Keratinocyte (primary cell): ENCODE results near the gene MUC3A. TPM values are rescaled to one million over a fixed set of nuclear protein-coding genes. Genes with fewer than 3 reads are reported as not detected.

ENCODE experiments used
- DNase-seq: peaks from one replicate; pipeline ENCODE4 v3.0.0-alpha.2; 2011; ENCODE audit warnings: low read depth, missing footprints, low spot score
- FAIRE-seq: peaks from 2 replicates; lab custom pipeline; 2011; peaks lifted over from hg19 to GRCh38; lab: Jason Lieb, UNC
- H2AFZ ChIP-seq: 2 replicates; pipeline ENCODE4 v1.6.0; 2012; ENCODE audit warnings: low read length, control low read depth, inconsistent platforms; ENCODE audit not compliant: control insufficient read depth
- H3K27ac ChIP-seq: 2 replicates; pipeline ENCODE4 v1.5.1; 2011; ENCODE audit warnings: low read length; ENCODE audit not compliant: control insufficient read depth, insufficient read depth
- H3K27me3 ChIP-seq: 3 replicates; pipeline ENCODE4 v1.6.0; 2011; ENCODE audit warnings: low read length; ENCODE audit not compliant: control insufficient read depth, insufficient read depth; ENCODE audit errors: extremely low read depth
- H3K36me3 ChIP-seq, 2 experiments: 2 replicates in 1 of 2; 3 replicates in 1 of 2; pipeline ENCODE4 v1.5.1; 2011; ENCODE audit warnings: low read length in 2 of 2, mild to moderate bottlenecking in 1 of 2; ENCODE audit not compliant: control insufficient read depth in 2 of 2, insufficient read depth in 2 of 2; ENCODE audit errors: extremely low read depth in 1 of 2
- H3K4me1 ChIP-seq: 3 replicates; pipeline ENCODE4 v1.5.1; 2011; ENCODE audit warnings: low read length; ENCODE audit not compliant: control insufficient read depth, insufficient read depth; ENCODE audit errors: extremely low read depth
- H3K4me2 ChIP-seq: 3 replicates; pipeline ENCODE4 v1.6.0; 2011; ENCODE audit warnings: low read depth, low read length; ENCODE audit not compliant: control insufficient read depth, insufficient read depth; ENCODE audit errors: extremely low read depth
- H3K4me3 ChIP-seq, 3 experiments: fragments of 200-600 bp in 1 of 3; sonication (generic) in 1 of 3; 2 replicates in 2 of 3; 3 replicates in 1 of 3; pipeline ENCODE4 v1.5.1; 2011 to 2016; ENCODE audit warnings: low read length in 3 of 3, mild to moderate bottlenecking in 3 of 3, control low read depth in 2 of 3, inconsistent platforms in 1 of 3, low read depth in 1 of 3, mixed read lengths in 1 of 3, mixed run types in 1 of 3, moderate library complexity in 1 of 3; ENCODE audit not compliant: control insufficient read depth in 2 of 3, insufficient read depth in 2 of 3; ENCODE audit errors: extremely low read depth in 1 of 3
- H3K79me2 ChIP-seq: 2 replicates; pipeline ENCODE4 v1.6.0; 2012; ENCODE audit warnings: low read length; ENCODE audit not compliant: control insufficient read depth, insufficient read depth
- H3K9ac ChIP-seq: 3 replicates; pipeline ENCODE4 v1.6.0; 2011; ENCODE audit warnings: low read length; ENCODE audit not compliant: control insufficient read depth, insufficient read depth; ENCODE audit errors: extremely low read depth
- H3K9me1 ChIP-seq: 3 replicates; pipeline ENCODE4 v1.6.0; 2011; ENCODE audit warnings: low read length; ENCODE audit not compliant: control insufficient read depth, insufficient read depth; ENCODE audit errors: extremely low read depth
- H3K9me3 ChIP-seq: 2 replicates; pipeline ENCODE4 v1.5.1; 2012; ENCODE audit warnings: low read depth, low read length; ENCODE audit not compliant: control insufficient read depth
- H4K20me1 ChIP-seq: 3 replicates; pipeline ENCODE4 v1.6.0; 2011; ENCODE audit warnings: low read length; ENCODE audit not compliant: control insufficient read depth, insufficient read depth; ENCODE audit errors: extremely low read depth
- EZH2 ChIP-seq: IDR thresholded peaks from one replicate; pipeline ENCODE4 v1.6.1; 2012; ENCODE audit warnings: inconsistent platforms, mild to moderate bottlenecking, low read length, moderate library complexity
- dilution Hi-C: fragments of 300-500 bp; cut with MboI; formaldehyde crosslinking; loops from one replicate; pipeline ENCODE4 v1.7.0; 2020; ENCODE audit warnings: low sequenced_read_pairs; ENCODE audit not compliant: extremely low pct_ligation_motif_present
- polyA plus RNA-seq, 5 experiments: library from polyadenylated mRNA; depleted of rRNA in 3 of 5; stranded (reverse) in 3 of 5; stranded (forward) in 1 of 5; unstranded in 1 of 5; fragments of >200 nt; gene quantifications; 1 replicate in 1 of 5; 2 replicates in 3 of 5; 3 replicates in 1 of 5; pipeline versions ENCODE4 v1.2.1 to v1.2.3, GENCODE V29; 2011 to 2012; ENCODE audit warnings: missing spikeins in 2 of 5, low read depth in 1 of 5, low replicate concordance in 1 of 5
- TF ChIP-seq, protein P1 (sequence below), 3 experiments: IDR thresholded peaks in 1 of 3; conservative IDR thresholded peaks in 1 of 3; optimal IDR thresholded peaks in 1 of 3; 2 replicates in 2 of 3; 3 replicates in 1 of 3; pipeline versions ENCODE3 to v1.5.1; 2011; ENCODE audit warnings: low read length in 3 of 3, mild to moderate bottlenecking in 3 of 3, moderate library complexity in 2 of 3, control low read depth in 1 of 3, inconsistent platforms in 1 of 3; ENCODE audit not compliant: insufficient read depth in 2 of 3; ENCODE audit errors: extremely low read depth in 1 of 3

The MUC3A gene
- polyA plus RNA-seq, 1 donor (not counting 4 experiments of a cell fraction or from before 2014, with no cell fraction given): 0.10 TPM

DNA sequence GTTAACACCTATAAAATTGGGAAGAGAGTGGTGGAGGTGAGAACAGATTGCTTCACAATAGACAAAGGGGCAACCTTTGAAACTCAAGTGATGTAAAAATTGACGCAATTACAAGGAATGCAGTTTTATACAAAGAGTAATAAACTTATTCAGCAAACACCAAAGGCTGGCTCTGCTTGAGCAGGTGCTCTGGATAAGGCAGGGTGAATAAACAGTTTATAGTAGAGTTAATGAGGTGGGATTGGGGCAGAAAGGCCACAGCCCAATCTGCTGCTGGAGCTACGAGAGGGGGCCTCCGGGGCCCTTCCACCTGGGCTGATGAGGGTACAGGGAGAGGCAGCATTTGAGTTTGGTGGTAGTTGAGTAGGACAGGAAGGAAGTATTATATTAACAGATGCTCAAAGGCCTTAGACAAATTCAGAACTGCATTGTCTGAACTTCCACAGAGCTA lies 26.1 kb downstream of the MUC3A start:
- H3K36me3 ChIP-seq: no peaks in the 10 kb centered on the region
- no peaks in the 10 kb centered on the region for H3K27me3 ChIP-seq
- no peaks in the 10 kb centered on the region for H3K9me3 ChIP-seq
- no peak overlapping the region for H3K4me2 ChIP-seq
- no peak for TF ChIP-seq EZH2
- TF ChIP-seq, protein P1, sequence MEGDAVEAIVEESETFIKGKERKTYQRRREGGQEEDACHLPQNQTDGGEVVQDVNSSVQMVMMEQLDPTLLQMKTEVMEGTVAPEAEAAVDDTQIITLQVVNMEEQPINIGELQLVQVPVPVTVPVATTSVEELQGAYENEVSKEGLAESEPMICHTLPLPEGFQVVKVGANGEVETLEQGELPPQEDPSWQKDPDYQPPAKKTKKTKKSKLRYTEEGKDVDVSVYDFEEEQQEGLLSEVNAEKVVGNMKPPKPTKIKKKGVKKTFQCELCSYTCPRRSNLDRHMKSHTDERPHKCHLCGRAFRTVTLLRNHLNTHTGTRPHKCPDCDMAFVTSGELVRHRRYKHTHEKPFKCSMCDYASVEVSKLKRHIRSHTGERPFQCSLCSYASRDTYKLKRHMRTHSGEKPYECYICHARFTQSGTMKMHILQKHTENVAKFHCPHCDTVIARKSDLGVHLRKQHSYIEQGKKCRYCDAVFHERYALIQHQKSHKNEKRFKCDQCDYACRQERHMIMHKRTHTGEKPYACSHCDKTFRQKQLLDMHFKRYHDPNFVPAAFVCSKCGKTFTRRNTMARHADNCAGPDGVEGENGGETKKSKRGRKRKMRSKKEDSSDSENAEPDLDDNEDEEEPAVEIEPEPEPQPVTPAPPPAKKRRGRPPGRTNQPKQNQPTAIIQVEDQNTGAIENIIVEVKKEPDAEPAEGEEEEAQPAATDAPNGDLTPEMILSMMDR (optimal IDR thresholded peaks at IDR 0.05 in 1 of 3, IDR thresholded peaks at IDR 0.05 in 1 of 3, conservative IDR thresholded peaks at IDR 0.05 in 1 of 3; ENCODE audit: extremely low read depth in 1 of 3, insufficient read depth in 2 of 3, low read length in 3 of 3): no peak
- H3K9ac ChIP-seq: no peak overlapping the region
- no peaks in the 10 kb centered on the region for H3K79me2 ChIP-seq
- H2AFZ ChIP-seq: no peak overlapping the region
- dilution Hi-C loops: no loop called here
- FAIRE-seq: no peak
- H3K9me1 ChIP-seq: no peaks in the 10 kb centered on the region
- no peak overlapping the region for H3K27ac ChIP-seq
- no peaks in the 10 kb centered on the region for H4K20me1 ChIP-seq
- DNase-seq: no peak
- H3K4me1 ChIP-seq: no peaks in the 10 kb centered on the region
- H3K4me3 ChIP-seq: no peak overlapping the region

DNA sequence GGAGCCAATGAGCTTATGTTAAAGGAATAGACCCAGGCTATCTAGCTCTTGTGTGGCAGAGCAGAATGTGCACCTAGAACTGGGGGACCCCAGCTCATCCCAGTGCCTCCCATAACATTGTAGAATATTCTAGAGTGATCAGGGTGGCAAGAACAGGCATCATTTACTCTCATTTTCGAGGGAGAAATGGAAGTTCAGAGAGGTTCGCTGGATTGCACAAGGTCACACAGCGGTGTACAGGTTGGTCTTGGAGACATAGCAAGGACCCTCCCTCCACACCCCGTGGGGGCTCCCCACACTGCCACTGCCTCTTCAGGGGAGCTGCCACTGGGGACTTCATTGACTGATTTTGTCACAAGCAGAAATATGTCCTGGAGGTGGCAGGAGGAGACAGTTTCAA lies 29.0 kb downstream of the MUC3A start:
- no peak overlapping the region for H3K4me3 ChIP-seq
- H3K9ac ChIP-seq: no peak overlapping the region
- no peaks in the 10 kb centered on the region for H3K4me1 ChIP-seq
- H3K27ac ChIP-seq: no peak overlapping the region
- H3K36me3 ChIP-seq: no peaks in the 10 kb centered on the region
- H3K79me2 ChIP-seq: no peaks in the 10 kb centered on the region
- no peaks in the 10 kb centered on the region for H4K20me1 ChIP-seq
- TF ChIP-seq EZH2: no peak
- TF ChIP-seq, protein P1 (optimal IDR thresholded peaks at IDR 0.05 in 1 of 3, IDR thresholded peaks at IDR 0.05 in 1 of 3, conservative IDR thresholded peaks at IDR 0.05 in 1 of 3; ENCODE audit: extremely low read depth in 1 of 3, insufficient read depth in 2 of 3, low read length in 3 of 3): no peak
- H3K9me1 ChIP-seq: no peaks in the 10 kb centered on the region
- no peak for FAIRE-seq
- no peaks in the 10 kb centered on the region for H3K27me3 ChIP-seq
- H2AFZ ChIP-seq: no peak overlapping the region
- DNase-seq: no peak
- dilution Hi-C loops: no loop called here
- no peak overlapping the region for H3K4me2 ChIP-seq
- H3K9me3 ChIP-seq: no peaks in the 10 kb centered on the region
